HG03280 (cell line): ENCODE data around the gene DOCK1.

Experiments used
- ATAC-seq: cut with Tn5 transposase; IDR thresholded peaks from one replicate; pipeline ENCODE4 v1.9.1; 2021; ENCODE audit warnings: mild to moderate bottlenecking, moderate library complexity; ENCODE audit not compliant: unreplicated experiment

DOCK1 gene

DNA sequence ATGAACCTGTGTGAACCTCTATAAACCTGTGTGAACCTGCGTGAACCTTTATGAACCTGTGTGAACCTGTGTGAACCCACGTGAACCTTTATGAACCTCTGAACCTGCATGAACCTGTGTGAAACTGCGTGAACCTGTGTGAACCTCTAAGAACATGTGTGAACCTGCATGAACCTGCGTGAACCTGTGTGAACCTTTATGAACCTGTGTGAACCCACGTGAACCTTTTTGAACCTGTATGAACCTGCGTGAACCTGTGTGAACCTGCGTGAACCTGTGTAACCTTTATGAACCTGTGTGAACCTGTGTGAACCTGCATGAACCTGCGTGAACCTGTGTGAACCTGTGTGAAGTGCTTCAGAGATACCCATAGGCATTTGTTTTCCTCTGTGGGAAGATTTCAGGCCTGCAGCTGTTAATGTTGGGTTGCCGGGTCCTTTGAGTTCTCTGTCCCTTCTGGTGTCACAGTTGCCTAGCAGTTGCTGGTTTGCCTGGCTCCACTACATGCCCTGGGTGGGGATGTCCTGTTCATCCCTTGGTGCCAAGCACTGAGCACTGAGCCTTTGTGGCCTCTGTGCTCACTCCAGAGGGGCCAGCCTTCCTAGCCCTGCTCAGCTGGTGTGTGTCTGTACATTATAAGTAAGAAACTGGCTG, 97.9 kb downstream of the DOCK1 start:
- ATAC-seq: no peak

DNA sequence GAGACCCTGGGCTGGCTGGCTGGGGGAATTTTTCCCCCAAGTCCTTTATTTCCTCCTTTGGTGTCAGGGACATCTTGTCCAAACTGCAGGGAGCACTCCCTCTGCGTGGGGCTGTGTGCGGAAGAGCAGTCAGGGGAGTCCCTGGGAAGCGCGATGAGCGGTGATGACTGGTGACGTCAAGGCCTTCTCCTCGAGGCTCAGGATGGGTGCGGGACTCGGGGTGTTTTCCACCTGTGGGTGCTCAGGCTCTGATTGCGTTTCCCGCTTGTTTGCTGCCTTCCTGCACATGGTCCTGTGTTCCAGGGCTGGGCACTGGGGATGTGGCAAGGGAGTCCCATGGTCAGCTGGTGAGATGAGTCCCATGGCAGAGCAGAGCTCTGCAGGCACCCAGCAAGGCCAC, 101.2 kb downstream of the DOCK1 start:
- ATAC-seq: no peak

DNA sequence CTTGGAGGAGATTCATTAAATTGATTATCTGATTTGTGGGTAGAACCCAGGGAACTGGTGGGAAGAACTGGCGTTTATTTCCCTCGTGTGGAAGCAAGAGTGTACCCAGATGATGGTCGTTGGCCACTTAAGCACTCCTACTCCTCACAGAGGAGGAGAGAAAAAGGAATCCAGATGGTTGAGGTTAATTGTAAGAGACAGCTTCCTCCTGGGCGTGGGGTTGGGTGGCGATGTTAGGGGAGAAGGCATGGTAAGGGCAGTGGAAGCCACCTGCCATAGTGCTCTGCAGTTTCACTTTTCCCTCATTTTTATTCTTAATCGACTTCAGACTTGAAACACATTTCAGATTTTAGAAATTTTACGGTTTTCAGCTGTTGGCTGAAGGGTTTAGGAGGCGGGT, 104.1 kb downstream of the DOCK1 start:
- no peak for ATAC-seq

- ATAC-seq: no peak
Measured at GRCh38 chr10:127011174-127011573, 105.9 kb downstream of the DOCK1 start.

- no peak for ATAC-seq
Measured at GRCh38 chr10:127012071-127012768, 107.0 kb downstream of the DOCK1 start.

GRCh38 chr10:127012769-127013152, 107.5 kb downstream of the DOCK1 start:
- no peak for ATAC-seq

GRCh38 chr10:127013211-127013656, 108.0 kb downstream of the DOCK1 start:
- no peak for ATAC-seq

DNA sequence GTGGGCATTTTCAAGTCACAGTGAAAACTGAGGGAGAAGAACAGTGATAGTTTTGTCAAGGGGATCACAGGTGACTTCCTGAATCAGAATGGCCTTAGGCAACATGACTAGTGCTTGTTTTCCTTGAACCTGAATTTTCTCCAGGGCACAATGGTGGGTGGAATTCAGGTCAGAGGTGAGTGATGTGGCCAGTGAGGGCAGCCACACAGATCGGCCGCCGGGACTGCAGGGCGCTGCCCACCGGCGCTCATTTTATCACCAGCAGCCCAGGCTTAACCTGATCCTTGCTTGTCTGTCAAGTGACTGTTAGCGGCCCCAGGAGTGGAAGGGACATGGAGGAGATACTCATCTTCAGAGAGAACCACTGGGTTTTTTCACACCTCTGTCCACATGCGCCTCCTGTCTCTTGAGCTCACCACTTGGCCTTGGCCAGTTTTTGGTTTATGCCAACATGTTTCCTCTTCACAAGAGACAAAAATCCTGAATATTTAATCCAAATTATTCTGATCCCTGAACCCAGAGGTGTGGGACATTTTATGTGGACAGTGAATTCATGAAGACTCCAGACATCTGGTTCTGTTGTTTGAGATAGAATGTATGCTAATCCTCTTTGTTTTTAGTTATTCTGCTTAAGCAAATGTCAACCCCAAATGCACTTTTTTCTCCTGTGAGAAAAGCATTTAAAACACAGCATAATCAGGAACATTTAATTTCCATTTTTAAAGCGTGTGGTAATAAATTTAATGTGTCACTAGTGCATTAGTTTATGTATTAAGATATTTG, 108.7 kb downstream of the DOCK1 start:
- ATAC-seq: no peak

- ATAC-seq: no peak
Measured at GRCh38 chr10:127014671-127015070, 109.4 kb downstream of the DOCK1 start.

DNA sequence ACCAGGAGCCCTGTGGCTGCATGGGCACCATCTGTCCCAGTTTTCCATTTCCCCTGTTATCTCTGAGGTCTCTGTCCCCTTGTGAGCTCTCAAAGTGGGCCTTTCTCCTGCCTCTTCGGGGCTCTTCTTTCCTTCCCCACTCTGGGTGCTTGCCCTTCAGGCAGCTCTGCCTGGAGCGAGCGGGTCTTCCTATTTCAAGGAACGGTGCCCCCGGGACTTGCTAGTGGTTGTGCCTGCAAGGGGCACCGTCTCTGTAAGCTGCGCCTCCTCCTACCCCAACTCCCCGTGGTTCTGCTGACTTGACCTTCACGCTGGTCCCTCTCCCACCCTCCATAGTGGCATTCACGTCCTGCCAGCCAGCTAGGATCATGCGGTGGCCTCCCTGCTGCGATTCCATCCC, 110.1 kb downstream of the DOCK1 start:
- ATAC-seq: no peak

DNA sequence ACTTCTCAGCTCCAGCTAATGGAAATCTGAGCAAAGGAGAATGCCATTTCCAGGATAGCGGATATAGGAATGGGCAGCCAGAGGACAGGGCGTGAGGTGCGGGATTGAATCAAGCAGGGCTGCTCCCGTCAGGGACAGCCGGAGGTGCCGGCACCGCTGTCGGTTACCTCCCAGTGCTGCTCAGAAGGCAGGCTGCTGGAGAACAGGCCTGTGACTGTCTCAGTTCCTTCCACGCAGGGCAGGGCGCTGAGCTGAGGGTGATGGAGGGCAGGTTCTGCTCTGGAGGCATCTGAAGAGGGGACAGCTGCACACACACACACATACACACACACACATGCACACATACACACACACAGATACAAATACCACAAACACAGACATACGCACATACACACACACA, 111.1 kb downstream of the DOCK1 start:
- no peak for ATAC-seq

GRCh38 chr10:127017541-127018297, 112.5 kb downstream of the DOCK1 start:
- ATAC-seq: no peak

GRCh38 chr10:127018298-127018650, 113.0 kb downstream of the DOCK1 start:
- ATAC-seq: no peak

GRCh38 chr10:127018766-127019165, 113.5 kb downstream of the DOCK1 start:
- no peak for ATAC-seq

- ATAC-seq: no peak
Measured at GRCh38 chr10:127020260-127020659, 115.0 kb downstream of the DOCK1 start.

DNA sequence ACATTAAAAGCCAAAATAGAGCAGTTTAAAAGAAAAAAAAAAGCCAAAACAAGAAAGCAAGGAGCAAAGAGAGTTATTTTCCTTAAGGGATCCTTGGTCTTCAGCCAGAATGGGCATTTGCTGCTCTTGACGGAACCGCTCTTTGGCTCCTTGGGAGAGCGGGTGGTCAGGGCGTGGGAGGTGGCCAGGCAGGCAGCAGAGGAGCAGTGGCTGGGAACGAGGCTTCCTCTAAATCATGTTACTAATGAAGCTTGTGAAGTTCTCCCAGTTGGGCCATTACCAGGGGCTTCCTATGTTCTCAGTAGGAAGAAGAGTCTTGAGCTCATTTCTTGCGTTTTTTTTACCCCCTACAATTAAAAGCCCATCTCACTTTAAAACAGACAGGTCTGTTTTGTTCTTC, 116.6 kb downstream of the DOCK1 start:
- ATAC-seq: no peak

- ATAC-seq: no peak
Measured at GRCh38 chr10:127024685-127025435, 119.6 kb downstream of the DOCK1 start.

DNA sequence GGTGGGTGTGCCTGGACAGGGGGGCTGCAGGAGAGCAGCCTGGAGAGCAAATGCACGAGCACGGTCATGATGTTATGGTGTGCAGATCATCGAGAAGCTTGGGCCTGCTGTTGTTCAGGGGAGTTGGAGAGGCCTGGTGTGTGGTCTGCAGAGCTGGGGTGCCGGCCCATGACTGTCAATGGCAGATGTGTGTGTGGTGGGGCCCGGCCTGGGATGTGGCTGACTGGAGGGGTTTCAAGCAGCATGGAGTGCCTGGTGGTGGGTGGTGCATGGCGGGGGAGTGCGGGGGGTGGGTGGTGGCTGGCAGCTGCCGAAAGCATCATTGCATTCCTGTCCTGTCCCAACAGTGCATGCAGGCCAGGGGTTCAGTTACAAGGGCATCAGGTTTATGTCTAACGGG, 122.6 kb downstream of the DOCK1 start:
- no peak for ATAC-seq

- ATAC-seq: no peak
Measured at GRCh38 chr10:127028556-127028955, 123.3 kb downstream of the DOCK1 start.

DNA sequence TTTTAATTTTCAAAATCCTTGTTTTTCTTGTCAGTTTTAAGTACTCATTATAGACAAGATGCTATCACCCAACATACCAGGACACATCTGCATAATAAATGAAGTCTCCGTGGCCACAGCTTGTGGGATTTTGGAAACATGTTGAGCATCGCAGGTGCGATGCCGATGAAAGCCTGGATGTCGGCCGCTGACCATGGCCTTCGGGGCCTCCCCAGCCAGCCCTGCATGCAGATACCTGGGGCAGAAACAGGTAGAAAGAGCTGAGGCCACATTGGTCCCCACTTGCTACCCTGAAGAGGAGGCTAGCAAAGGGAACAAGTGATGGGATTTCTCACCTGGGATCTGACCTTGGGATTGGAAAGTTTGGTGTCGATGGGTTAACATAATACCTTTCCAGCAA, 123.8 kb downstream of the DOCK1 start:
- ATAC-seq: no peak
